Limb (tissue), 2 donors: ENCODE results near the gene ATXN1.
"Not testable (repeated sequence)": the region's sequence is repeated elsewhere in the genome, so short reads cannot be mapped to it uniquely, and the experiment has no call there.

Experiments used
- DNase-seq, 2 donors: peaks; one replicate each; pipeline ENCODE4 v3.0.0-alpha.2; 2016; ENCODE audit errors: extremely low spot score in 2 of 2

Gene ATXN1

GRCh38 chr6:16623029-16623653 is 138.1 kb downstream of the ATXN1 start:
- no peak for DNase-seq

- no peak for DNase-seq
Observed at GRCh38 chr6:16622193-16622592, 139.1 kb downstream of the ATXN1 start.

DNA sequence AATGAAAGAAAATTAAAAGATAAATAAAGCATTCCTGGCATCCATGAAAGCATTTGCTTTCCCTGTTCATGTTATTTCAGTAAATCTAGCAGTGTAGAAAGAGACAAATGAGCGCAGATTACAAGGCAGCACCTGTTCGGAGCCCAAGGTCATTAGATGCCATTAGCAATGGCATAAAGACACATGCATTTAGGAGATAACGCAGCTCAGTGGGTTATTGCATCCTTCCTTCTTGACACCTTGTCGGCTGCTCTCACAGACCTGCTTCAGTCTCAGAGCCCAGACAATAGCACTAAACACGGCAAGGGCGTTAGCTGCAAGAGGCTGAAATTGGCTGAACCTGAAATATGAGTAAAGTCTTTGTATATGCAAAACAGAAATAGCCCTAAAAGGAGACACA is 140.3 kb downstream of the ATXN1 start:
- DNase-seq = no peak

- DNase-seq = no peak
Observed at GRCh38 chr6:16619777-16620176, 141.5 kb downstream of the ATXN1 start.

- DNase-seq = no peak
Observed at GRCh38 chr6:16618962-16619361, 142.3 kb downstream of the ATXN1 start.

- not testable (repeated sequence) for DNase-seq
Observed at GRCh38 chr6:16615215-16615614, 146.0 kb downstream of the ATXN1 start.

DNA sequence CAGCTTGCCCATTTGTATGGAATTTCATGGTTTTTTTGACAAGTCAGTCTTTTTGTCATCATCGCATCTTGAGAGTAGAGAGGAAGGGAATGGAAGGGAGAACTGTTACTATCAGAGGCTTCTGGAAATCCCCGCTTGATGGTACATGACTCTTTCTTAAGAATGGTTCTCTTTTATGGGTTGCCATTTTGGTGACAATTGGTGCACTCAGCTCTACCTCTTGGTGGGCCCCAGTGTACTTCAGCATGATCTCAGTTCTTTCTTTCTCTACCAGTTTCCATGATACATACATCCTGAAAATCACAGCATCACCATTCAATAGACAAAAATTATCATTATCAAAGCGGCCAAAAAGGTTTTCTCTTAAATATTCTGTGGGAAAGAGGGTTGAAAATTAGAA is 147.1 kb downstream of the ATXN1 start:
- DNase-seq = not testable (repeated sequence)

DNA sequence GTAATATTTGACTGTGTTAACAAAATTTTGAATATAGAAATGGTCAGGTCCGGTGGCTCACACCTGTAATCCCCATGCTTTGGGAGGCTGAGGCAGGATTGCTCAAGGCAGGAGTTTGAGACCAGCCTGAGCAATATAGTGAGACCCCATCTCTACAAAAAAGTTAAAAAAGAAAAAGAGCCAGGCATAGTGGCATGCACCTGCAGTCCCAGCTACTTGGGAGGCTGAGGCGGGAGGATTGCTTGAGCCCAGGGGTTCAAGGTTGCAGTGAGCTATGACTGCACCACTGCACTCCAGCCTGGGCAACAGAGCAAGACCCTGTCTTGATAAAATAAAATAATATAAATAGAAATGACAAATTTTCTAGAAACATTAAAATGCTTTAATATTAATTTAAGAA is 147.8 kb downstream of the ATXN1 start:
- DNase-seq = not testable (repeated sequence)

GRCh38 chr6:16608444-16608843 is 152.8 kb downstream of the ATXN1 start:
- no peak for DNase-seq

- DNase-seq = no peak
Observed at GRCh38 chr6:16602035-16602434, 159.2 kb downstream of the ATXN1 start.

DNA sequence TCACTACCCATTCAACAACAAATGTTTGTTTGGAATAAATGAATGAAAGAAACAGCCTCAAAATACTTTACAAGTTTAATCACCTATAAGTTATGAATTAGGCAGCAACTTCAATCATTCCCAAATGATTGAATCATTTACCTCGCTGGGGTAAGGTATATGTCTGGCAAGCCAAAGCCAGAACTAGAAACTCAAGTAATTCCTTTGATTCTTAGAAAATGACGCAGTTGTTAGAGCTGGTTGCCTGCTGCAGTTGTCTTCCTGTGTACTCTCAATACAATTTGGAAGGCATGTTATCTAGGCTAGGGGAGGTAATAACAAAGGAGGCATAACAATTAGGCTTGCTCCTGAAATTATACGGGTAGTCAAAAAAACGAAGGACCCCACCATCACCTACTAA is 160.6 kb downstream of the ATXN1 start:
- DNase-seq = no peak

- DNase-seq = no peak
Observed at GRCh38 chr6:16600026-16600425, 161.2 kb downstream of the ATXN1 start.

DNA sequence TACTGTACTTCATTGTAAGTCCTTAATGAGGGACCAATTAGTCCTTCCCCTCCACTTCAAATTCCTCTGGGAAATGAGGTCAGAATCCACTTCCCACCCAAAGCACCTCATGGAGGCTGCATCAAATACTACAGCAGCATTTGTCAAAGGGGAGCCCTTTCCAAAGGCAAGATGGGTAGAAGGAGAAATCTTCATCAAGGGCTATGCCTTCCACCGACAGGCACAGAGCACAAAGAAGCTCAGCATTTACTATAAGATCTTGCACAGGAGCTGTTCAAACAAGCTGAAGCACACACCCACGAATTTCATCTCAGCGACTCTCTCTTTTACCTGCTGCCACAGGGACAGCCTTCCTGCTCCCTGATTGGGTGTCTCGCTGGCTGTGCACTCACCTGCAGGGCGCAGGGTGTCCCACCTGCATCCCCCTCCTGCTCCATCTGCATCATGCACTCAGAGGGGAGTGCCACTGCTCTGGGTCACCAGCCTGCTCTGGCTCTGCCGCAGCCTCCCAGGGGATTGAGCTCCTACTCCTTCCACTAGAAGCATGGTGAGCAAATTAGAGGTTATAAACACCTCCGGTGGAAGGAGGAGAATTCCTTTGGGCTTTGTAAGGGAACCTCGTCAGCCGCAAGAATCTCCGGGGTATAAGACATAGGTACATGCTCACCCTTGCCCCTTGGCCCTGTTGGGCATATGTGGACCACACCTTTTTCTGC is 164.5 kb downstream of the ATXN1 start:
- no peak for DNase-seq

GRCh38 chr6:16595514-16596120 is 165.6 kb downstream of the ATXN1 start:
- DNase-seq = no peak

GRCh38 chr6:16594849-16595248 is 166.4 kb downstream of the ATXN1 start:
- no peak for DNase-seq

DNA sequence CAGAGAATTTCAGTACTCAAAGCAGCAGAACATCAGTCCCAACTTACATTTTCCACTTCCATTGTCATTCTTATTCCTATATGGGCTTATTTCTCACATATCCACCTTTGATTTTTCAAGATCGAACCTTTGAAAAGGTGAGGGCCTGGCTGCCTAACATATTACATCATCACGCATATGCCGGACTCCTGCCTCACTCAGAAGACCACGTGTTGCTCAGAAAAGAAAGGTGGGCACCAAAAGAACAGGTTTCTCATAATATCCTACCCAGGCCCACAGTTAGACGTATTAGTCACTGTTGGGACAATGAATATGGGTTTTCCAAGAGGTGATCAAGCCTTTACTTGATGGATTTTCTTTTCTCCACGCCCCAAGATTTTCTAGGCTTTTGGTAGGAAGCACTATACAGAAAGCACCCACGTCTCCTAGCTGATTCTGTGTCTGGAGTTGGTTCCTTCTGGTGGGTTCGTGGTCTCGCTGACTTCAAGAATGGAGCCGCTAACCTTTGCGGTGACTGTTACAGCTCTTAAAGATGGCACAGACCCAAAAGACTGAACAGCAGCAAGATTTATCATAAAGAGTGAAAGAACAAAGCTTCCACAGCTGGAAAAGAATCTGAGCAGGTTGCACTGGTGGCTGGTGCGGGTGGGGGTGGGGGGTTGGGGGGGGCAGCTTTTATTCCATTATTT is 168.9 kb downstream of the ATXN1 start:
- no peak for DNase-seq

DNA sequence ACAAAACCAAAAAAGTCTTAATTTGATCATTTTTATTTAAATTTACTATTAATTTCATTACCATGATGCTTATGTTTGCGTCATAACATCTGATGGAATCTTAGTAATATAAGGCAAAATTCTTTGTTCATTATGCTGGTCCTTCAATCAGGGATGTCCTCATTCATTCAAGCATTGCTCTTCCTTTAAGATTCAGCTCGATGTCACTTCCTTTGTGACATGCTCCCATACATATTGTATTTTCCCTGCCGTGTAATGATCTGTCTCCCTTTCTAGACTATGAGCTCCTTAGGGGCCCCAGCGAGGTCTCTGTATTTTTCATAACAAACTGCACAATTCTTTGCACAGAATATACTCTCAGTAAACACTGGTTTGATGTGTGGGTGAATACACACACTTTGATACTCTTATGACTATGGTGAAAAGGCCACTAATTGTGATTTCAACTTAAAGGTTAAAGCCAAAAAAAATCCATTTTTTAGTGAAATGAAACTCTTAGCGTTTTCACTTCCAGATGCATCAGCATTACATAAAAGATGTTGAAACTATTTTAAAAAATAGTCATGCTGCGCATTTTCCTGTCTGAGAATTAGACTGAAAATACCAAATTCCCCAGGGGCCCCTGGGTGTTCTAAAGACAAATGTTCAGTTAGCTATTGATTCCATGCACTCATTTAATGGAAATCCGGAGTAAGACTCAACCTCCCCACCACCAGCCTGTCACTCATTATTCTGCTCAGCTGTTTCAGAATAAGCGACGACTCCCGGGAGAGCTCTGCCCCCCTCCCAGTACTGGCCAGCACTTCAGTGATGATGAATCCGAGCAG is 169.7 kb downstream of the ATXN1 start:
- no peak for DNase-seq

DNA sequence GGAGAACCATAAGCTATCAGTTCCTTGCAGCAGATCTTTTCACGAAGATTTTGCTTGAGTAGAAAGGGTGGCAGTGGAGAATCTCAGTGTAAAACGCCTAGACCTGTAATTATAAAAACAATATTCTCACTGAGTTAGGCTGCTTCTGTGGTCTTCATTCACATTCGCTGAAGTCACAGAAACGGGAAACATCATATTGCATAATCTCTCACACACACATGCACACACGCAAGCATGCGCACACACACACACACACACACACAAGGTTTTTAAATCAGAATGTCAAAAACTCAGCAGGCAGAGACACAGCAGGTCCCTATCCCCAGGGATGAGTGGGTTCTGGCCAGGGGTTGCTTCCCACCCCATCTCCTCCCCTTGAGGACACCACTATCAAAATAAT is 175.5 kb downstream of the ATXN1 start:
- no peak for DNase-seq

DNA sequence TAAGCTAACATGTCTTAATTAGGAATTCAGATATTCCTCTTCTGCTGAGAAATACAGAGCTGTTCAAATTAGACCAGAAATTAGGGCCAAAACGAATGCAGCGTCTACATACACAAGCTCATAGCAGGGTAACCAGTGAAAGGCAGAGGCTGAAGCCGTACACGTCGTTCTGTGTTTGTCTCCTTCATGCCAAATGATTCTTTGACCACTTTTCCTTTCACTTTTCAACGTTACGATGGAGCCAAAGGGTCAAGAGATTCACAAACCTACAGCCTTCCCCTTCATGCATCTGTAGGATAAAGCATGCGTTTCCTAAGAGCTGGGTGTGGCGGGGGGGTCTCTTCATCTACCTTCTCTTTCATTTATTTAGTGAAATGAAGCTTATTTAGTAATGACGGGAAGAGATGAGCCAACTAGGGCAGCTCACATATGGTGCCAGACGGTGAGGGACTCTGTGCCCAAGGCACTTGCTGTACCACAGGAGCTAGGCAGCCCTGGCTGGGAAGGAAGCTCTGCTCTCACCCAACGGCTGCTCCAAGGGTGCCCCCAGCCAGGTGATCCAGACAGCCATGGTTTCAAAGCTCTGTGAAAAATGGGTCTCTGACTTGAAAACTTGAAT is 178.0 kb downstream of the ATXN1 start:
- no peak for DNase-seq

DNA sequence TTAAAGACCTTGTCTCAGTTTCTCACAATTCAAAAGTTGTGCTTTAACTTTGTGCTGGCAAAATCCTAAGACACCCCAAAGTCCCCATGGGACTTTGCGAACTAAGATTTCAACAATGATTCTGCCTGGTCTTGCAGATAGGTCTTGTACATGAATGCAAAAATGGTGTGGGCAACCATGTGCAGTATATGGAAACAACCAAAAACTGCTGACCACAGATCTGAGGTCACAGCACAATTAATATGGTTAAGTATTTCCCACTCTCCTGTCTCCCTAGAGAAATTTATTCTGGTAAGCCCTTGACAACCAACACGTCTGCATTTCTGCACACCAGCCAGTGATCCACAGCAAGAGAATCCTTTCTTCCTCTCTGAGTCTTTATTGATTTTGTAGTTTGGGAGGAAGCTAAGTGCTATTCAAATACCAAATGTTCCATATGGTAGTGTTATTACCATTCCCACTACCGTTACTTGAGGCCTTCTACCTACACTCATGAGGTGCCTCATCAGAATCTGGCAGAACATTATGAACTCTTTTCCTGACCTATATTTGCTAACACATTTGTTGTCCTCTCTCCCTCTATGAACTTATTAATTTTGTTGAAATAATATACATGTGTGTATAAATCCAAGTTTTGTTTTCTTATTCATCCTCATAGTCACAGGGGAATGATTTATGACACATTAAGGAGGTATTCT is 178.7 kb downstream of the ATXN1 start:
- no peak for DNase-seq
